K562 (cell line): Measurements from ENCODE around the gene SLCO3A1.

Experiments
- CTCF ChIP-seq, 3 experiments: IDR thresholded peaks in 2 of 3; conservative IDR thresholded peaks in 1 of 3; 2 replicates each; pipeline ENCODE4 v1.5.1; 2011 to 2012; ENCODE audit warnings: low read length in 3 of 3, mild to moderate bottlenecking in 3 of 3, control low read depth in 2 of 3, improper control_type of control experiment in 1 of 3, inconsistent platforms in 1 of 3, low read depth in 1 of 3, mixed read lengths in 1 of 3, moderate library complexity in 1 of 3; ENCODE audit not compliant: insufficient read depth in 2 of 3
- NFRKB ChIP-seq: fragments of 450-650 bp; IDR thresholded peaks from 2 replicates; pipeline ENCODE4 v1.6.1; 2016; ENCODE audit warnings: low read depth

- TF ChIP-seq CTCF (IDR thresholded peaks at IDR 0.05 in 2 of 3, conservative IDR thresholded peaks at IDR 0.05 in 1 of 3; ENCODE audit: insufficient read depth in 2 of 3, low read depth in 1 of 3, low read length in 3 of 3) (no peak), NFRKB (no peak)
Observed at GRCh38 chr15:92100301-92100700, 246.8 kb downstream of the SLCO3A1 start.
